Breast epithelium (tissue), 3 donors: ENCODE results near the gene TLE1.

ENCODE experiments used
- CTCF ChIP-seq, 3 donors: fragments of 450-650 bp; IDR thresholded peaks; one replicate each; pipeline ENCODE4 v1.5.1; 2016 to 2017; ENCODE audit warnings: antibody characterized with exemption in 3 of 3, mild to moderate bottlenecking in 3 of 3, moderate library complexity in 3 of 3
- POLR2A ChIP-seq: fragments of 450-650 bp; IDR thresholded peaks from one replicate; pipeline ENCODE4 v1.6.1; 2016; ENCODE audit warnings: antibody characterized with exemption, mild to moderate bottlenecking, moderate library complexity
- POLR2AphosphoS5 ChIP-seq, 3 donors: sonication (generic); formaldehyde crosslinking; IDR thresholded peaks; one replicate each; pipeline ENCODE4 v1.6.1; 2017; ENCODE audit warnings: antibody characterized with exemption in 3 of 3

GRCh38 chr9:81648891-81649290 lies 40.5 kb downstream of the TLE1 start:
- TF ChIP-seq CTCF (IDR thresholded peaks at IDR 0.05) (no peak), POLR2AphosphoS5 (IDR thresholded peaks at IDR 0.05) (no peak), POLR2A (no peak)
